OCI-LY7 (cell line): ENCODE results near the gene SLIT3. TPM values are rescaled to one million over a fixed set of nuclear protein-coding genes. Genes with fewer than 3 reads are reported as not detected.

Experiments
- BruUV-seq: library from RNA; stranded (reverse); fragments of 400-500 nt; replicated peaks from 2 replicates; lab custom pipeline; 2021; lab: Mats Ljungman, UMichigan
- CTCF ChIA-PET: fragments of 300-600 bp; sonication (Branson Sonifier 250); formaldehyde crosslinking; loops from one replicate; lab custom pipeline; 2022; ENCODE audit warnings: antibody characterized with exemption; ENCODE audit not compliant: unreplicated experiment; lab: Charles Lee
- POLR2A ChIA-PET: fragments of 300-600 bp; sonication (Branson Sonifier 250); formaldehyde crosslinking; loops from one replicate; lab custom pipeline; 2022; ENCODE audit warnings: antibody characterized with exemption; lab: Charles Lee
- DNase-seq: peaks from one replicate; pipeline ENCODE4 v3.0.0-alpha.2; 2015; ENCODE audit warnings: low spot score
- H2AFZ ChIP-seq: fragments of 200-600 bp; sonication (generic), shearing (Covaris generic); 2 replicates; pipeline ENCODE4 v1.6.1; 2014; ENCODE audit warnings: mild to moderate bottlenecking, antibody characterized with exemption, low read length, moderate library complexity
- H3K27ac ChIP-seq: fragments of 200-600 bp; sonication (generic); 2 replicates; pipeline ENCODE4 v1.5.1; 2014; ENCODE audit warnings: mixed run types, low read depth, mild to moderate bottlenecking, moderate library complexity, low read length, inconsistent platforms; ENCODE audit not compliant: poor library complexity, severe bottlenecking
- H3K36me3 ChIP-seq: fragments of 200-600 bp; sonication (generic); 2 replicates; pipeline ENCODE4 v1.6.1; 2014; ENCODE audit warnings: mild to moderate bottlenecking, antibody characterized with exemption, low read length, moderate library complexity, mixed read lengths; ENCODE audit not compliant: insufficient read depth
- H3K4me1 ChIP-seq: fragments of 200-600 bp; sonication (generic); 2 replicates; pipeline ENCODE4 v1.5.1; 2014; ENCODE audit warnings: mild to moderate bottlenecking, low read length; ENCODE audit not compliant: insufficient read depth, poor library complexity, severe bottlenecking
- H3K4me2 ChIP-seq: fragments of 200-600 bp; sonication (generic); 2 replicates; pipeline ENCODE4 v1.6.1; 2014; ENCODE audit warnings: mild to moderate bottlenecking, low read length
- H3K4me3 ChIP-seq: fragments of 200-600 bp; sonication (generic); 2 replicates; pipeline ENCODE4 v1.5.1; 2014; ENCODE audit warnings: mild to moderate bottlenecking, low read depth, low read length; ENCODE audit not compliant: poor library complexity, severe bottlenecking
- H3K79me2 ChIP-seq: fragments of 200-600 bp; sonication (generic); 2 replicates; pipeline ENCODE4 v1.6.1; 2016; ENCODE audit warnings: low read depth, mild to moderate bottlenecking, low read length, moderate library complexity, mixed read lengths; ENCODE audit not compliant: insufficient read depth
- H3K9me2 ChIP-seq: fragments of 200-600 bp; sonication (generic); 2 replicates; pipeline ENCODE4 v1.6.1; 2016; ENCODE audit warnings: mild to moderate bottlenecking, low read length, mixed read lengths; ENCODE audit not compliant: insufficient read depth
- H3K9me3 ChIP-seq: fragments of 200-600 bp; sonication (generic); 2 replicates; pipeline ENCODE4 v1.6.1; 2014; ENCODE audit warnings: mild to moderate bottlenecking, mixed run types, low read length, mixed read lengths
- H4K20me1 ChIP-seq: fragments of 200-600 bp; sonication (generic); 2 replicates; pipeline ENCODE4 v1.6.1; 2014; ENCODE audit warnings: mild to moderate bottlenecking, antibody characterized with exemption, low read length, moderate library complexity, mixed read lengths; ENCODE audit not compliant: insufficient read depth
- CTCF ChIP-seq: fragments of 200-600 bp; sonication (generic); conservative IDR thresholded peaks from 2 replicates; pipeline ENCODE4 v1.5.1; 2014; ENCODE audit warnings: mild to moderate bottlenecking, antibody characterized with exemption, low read length, moderate library complexity, mixed read lengths
- EZH2phosphoT487 ChIP-seq: fragments of 200-600 bp; sonication (generic); IDR thresholded peaks from 2 replicates; pipeline ENCODE4 v1.6.1; 2018; ENCODE audit warnings: low read depth, borderline replicate concordance, mild to moderate bottlenecking, mixed run types, antibody characterized with exemption, low read length, moderate library complexity, mixed read lengths
- intact Hi-C: fragments of 100-400 bp; cut with micrococcal nuclease; formaldehyde crosslinking; loops from one replicate; pipeline ENCODE4 v1.10.0; 2022; ENCODE audit not compliant: unreplicated experiment
- total RNA-seq, 2 experiments: library from RNA; depleted of rRNA in 1 of 2; stranded (reverse); fragments of >200 nt in 1 of 2; shearing (Covaris generic) in 1 of 2; gene quantifications; 2 replicates each; pipeline ENCODE4 v1.2.3, GENCODE V29; 2014 to 2022

The SLIT3 gene
- total RNA-seq, 2 experiments from 2014 or later, result not detected

DNA sequence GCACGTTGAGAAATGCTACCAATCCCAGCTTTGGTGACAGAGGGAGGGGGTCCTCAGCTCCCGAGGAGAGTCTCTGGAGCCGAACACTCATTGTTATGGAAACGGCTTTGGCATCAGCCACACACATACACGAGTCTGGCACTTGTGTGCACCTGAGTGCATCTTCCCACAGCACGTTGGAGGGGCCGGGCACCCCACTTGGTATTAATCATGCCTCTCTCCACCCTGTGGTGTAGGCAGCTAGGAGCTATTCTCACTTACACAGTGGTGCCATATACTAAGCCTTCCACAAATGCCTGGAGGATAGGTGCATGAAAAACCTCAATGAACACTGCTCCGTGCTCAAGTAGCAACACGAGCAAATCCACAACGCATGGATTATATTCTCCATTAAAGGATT, 587.9 kb downstream of the SLIT3 start:
- Histone ChIP-seq H3K9me3 (no peaks in the 10 kb centered on the region), H3K27ac (no peak overlapping the region), H3K79me2 (no peaks in the 10 kb centered on the region), H3K36me3 (no peaks in the 10 kb centered on the region), H2AFZ (no peak overlapping the region), H3K4me3 (no peak overlapping the region), H4K20me1 (no peaks in the 10 kb centered on the region), H3K9me2 (no peaks in the 10 kb centered on the region), H3K4me2 (no peak overlapping the region), H3K4me1 (no peaks in the 10 kb centered on the region)
- no peak for DNase-seq
- no TSS peak for BruUV-seq
- POLR2A ChIA-PET, result interaction anchor here (0.6 to 0.8 kb wide), 2 partner anchors 27 to 155 kb away, joined by 4 to 5 read pairs; no protein-coding TSS in a partner anchor
- TF ChIP-seq CTCF (no peak), EZH2phosphoT487 (no peak)
- CTCF ChIA-PET, result no interaction called here
- intact Hi-C loops, result no loop called here

DNA sequence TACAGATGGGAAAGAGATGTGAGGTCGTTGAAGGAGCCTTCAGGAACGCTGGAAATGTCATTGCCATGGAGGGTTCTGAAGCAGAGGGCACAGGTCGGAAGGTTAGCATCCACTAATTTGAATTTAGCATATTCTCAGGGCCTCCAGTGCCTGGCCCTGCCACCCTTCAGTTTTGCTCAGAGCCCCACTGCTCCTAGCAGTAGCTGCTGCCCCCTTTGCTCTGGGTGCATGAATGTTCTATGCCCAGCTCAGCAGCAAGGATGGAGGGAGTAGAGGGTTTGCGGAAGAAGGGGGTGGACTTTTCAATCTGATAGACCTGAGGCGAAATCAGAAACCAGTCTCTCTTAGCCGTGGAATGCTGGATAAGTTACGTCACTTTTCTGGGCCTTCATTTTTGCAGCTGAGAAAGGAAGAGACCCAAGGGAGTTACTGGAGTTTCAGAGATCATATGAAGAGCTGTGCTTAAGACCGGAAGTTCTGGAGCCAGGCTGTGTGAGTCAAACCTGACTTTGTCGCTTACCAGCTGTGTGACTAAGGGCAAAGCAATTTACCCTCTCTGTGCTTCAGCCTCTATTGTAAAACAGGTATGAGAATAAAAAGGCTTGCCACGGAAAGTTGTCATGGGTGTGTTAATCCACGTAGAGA, 588.5 kb downstream of the SLIT3 start:
- intact Hi-C loops, result no loop called here
- POLR2A ChIA-PET, result interaction anchor here (0.8 kb wide), 1 partner anchor 28 kb away, joined by 4 read pairs; no protein-coding TSS in a partner anchor
- Histone ChIP-seq H3K4me3 (no peak overlapping the region), H3K79me2 (no peaks in the 10 kb centered on the region), H3K9me3 (no peaks in the 10 kb centered on the region), H2AFZ (no peak overlapping the region), H3K4me1 (no peaks in the 10 kb centered on the region), H3K4me2 (no peak overlapping the region), H3K27ac (no peak overlapping the region), H4K20me1 (no peaks in the 10 kb centered on the region), H3K36me3 (no peaks in the 10 kb centered on the region), H3K9me2 (no peaks in the 10 kb centered on the region)
- DNase-seq, result no peak
- CTCF ChIA-PET, result no interaction called here
- BruUV-seq, result no TSS peak
- TF ChIP-seq EZH2phosphoT487 (no peak), CTCF (no peak)

DNA sequence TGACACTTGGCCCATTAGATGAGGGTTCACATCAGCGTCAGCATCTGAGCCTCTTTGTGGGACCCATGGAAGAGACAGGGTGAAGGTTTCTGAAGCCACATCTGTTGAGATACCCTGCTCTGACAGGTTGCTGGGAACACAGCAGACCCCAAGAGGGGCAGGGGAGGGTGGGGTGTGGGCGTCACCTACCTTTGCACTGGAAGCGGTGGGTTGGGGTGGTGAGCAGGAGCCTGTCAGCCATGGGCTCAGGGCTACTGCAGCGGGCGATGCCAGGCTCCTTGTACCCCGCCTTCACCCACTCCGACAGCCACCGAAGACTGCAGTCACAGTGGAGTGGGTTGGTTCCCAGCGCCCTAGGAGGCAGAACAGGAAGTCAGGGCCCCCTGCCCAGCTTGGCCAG, 590.2 kb downstream of the SLIT3 start:
- Histone ChIP-seq H3K4me1 (no peaks in the 10 kb centered on the region), H2AFZ (no peak overlapping the region), H3K9me2 (no peaks in the 10 kb centered on the region), H3K4me2 (no peak overlapping the region), H4K20me1 (no peaks in the 10 kb centered on the region), H3K9me3 (no peaks in the 10 kb centered on the region), H3K79me2 (no peaks in the 10 kb centered on the region), H3K27ac (no peak overlapping the region), H3K4me3 (no peak overlapping the region), H3K36me3 (no peaks in the 10 kb centered on the region)
- CTCF ChIA-PET, result no interaction called here
- no peak for TF ChIP-seq EZH2phosphoT487
- no peak for TF ChIP-seq CTCF
- no peak for DNase-seq
- intact Hi-C loops, result no loop called here
- no TSS peak for BruUV-seq
- POLR2A ChIA-PET, result no interaction called here
